SW480 (cell line): Measurements from ENCODE around the gene ZNF223.

ENCODE experiments used
- DNase-seq: peaks from one replicate; pipeline ENCODE4 v3.0.0-alpha.2; 2016; ENCODE audit warnings: low spot score

ZNF223 gene

GRCh38 chr19:44071824-44072542, 20.1 kb downstream of the ZNF223 start, which contains the start of gene ZNF284:
Gene ZNF284 (plus strand): TSS chr19:44072159. CDS start chr19:44076390, 4,231 bp downstream.
- DNase-seq: peak; percentile 88

- no peak for DNase-seq
Measured at GRCh38 chr19:44072543-44073401, 20.9 kb downstream of the ZNF223 start.

- DNase-seq: no peak
Measured at GRCh38 chr19:44076325-44076724, 24.5 kb downstream of the ZNF223 start.

GRCh38 chr19:44092108-44092507, 40.3 kb downstream of the ZNF223 start:
- no peak for DNase-seq

- peak; percentile 95 for DNase-seq
Measured at GRCh38 chr19:44093931-44094765, 42.3 kb downstream of the ZNF223 start, which contains the start of gene ZNF224. Gene ZNF224 (plus strand): TSS chr19:44094361. CDS start chr19:44097874, 3,513 bp downstream.

GRCh38 chr19:44107751-44108150, 55.9 kb downstream of the ZNF223 start:
- no peak for DNase-seq

- no peak for DNase-seq
Measured at GRCh38 chr19:44109458-44109857, 57.6 kb downstream of the ZNF223 start.

- DNase-seq: no peak
Measured at GRCh38 chr19:44111910-44112463, 60.2 kb downstream of the ZNF223 start.

- DNase-seq: no peak
Measured at GRCh38 chr19:44112802-44113137, 60.9 kb downstream of the ZNF223 start.

- DNase-seq: peak; percentile 99
Measured at GRCh38 chr19:44113138-44113783, 61.4 kb downstream of the ZNF223 start, which contains the start of gene ZNF225. Gene ZNF225 (plus strand): TSS chr19:44113399. CDS start chr19:44115828, 2,429 bp downstream.

GRCh38 chr19:44113784-44114390, 62.1 kb downstream of the ZNF223 start:
- peak; percentile 5 for DNase-seq
